A549 (cell line): Measurements from ENCODE around the gene LRGUK.

Experiments
- CHD2 ChIP-seq: fragments of 150-350 bp; IDR thresholded peaks from 2 replicates; pipeline ENCODE4 v1.6.1; 2014; ENCODE audit warnings: low read length; ENCODE audit not compliant: partially characterized antibody
- EHMT2 ChIP-seq: fragments of 200-600 bp; sonication (generic); IDR thresholded peaks from 2 replicates; pipeline ENCODE4 v1.6.1; 2016; ENCODE audit warnings: antibody characterized with exemption, low read depth, mild to moderate bottlenecking, moderate library complexity
- EP300 ChIP-seq, 2 experiments: fragments of >200 bp; sonication (Bioruptor Twin); formaldehyde crosslinking; IDR thresholded peaks; 2 replicates in 1 of 2; 3 replicates in 1 of 2; pipeline ENCODE4 v1.6.1; 2016 to 2017
- GATA3 ChIP-seq: IDR thresholded peaks from 2 replicates; pipeline ENCODE4 v1.6.1; 2012; ENCODE audit warnings: borderline replicate concordance
- HDAC2 ChIP-seq: fragments of 200-600 bp; sonication (generic); IDR thresholded peaks from 2 replicates; pipeline ENCODE4 v1.6.1; 2016
- KDM1A ChIP-seq: fragments of 200-600 bp; sonication (generic); IDR thresholded peaks from 2 replicates; pipeline ENCODE4 v1.6.1; 2016; ENCODE audit warnings: low read depth, mild to moderate bottlenecking
- PBX3 ChIP-seq: IDR thresholded peaks from 2 replicates; pipeline ENCODE4 v1.6.1; 2012
- RAD21 ChIP-seq, 2 experiments: fragments of >200 bp in 1 of 2; sonication (Bioruptor Twin) in 1 of 2; formaldehyde crosslinking in 1 of 2; IDR thresholded peaks in 1 of 2; conservative IDR thresholded peaks in 1 of 2; 2 replicates in 1 of 2; 3 replicates in 1 of 2; pipeline ENCODE4 v1.6.1; 2012 to 2018; ENCODE audit warnings: inconsistent platforms in 1 of 2
- RCOR1 ChIP-seq: fragments of 150-350 bp; IDR thresholded peaks from 2 replicates; pipeline ENCODE4 v1.6.1; 2014; ENCODE audit warnings: antibody characterized with exemption, low read length, low read depth
- ZFP36 ChIP-seq: fragments of 450-650 bp; IDR thresholded peaks from 2 replicates; pipeline ENCODE4 v1.6.1; 2014; ENCODE audit warnings: borderline replicate concordance; ENCODE audit not compliant: partially characterized antibody
- TF ChIP-seq, protein P1 (sequence below): IDR thresholded peaks from 2 replicates; pipeline ENCODE4 v1.6.1; 2012
- TF ChIP-seq, protein P2 (sequence below): fragments of >200 bp; sonication (Bioruptor Twin); formaldehyde crosslinking; IDR thresholded peaks from 3 replicates; pipeline ENCODE4 v1.5.1; 2016

DNA sequence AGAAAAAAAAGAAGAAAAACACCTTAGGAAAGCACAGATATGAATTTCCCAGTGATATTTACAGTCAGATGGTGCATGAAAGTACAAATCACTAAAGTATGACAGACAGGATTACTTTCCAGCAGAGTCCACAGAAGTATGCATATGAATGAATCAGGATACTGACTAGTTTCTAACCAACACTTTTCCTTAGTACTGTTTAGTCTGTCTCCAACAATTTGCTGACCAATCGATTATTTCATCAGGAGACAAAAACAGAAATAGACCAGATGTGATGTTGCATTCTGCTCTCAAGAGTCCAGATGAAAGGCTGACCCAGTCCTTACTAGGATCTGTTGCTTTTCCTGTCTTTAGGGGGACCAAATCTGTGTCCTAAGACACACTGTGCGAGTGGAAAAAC, 175.0 kb downstream of the LRGUK start:
- TF ChIP-seq EHMT2 (no peak), PBX3 (no peak), RAD21 (conservative IDR thresholded peaks at IDR 0.05 in 1 of 2, IDR thresholded peaks at IDR 0.05 in 1 of 2) (no peak), HDAC2 (no peak), RCOR1 (no peak), GATA3 (no peak), ZFP36 (no peak), EP300 (IDR thresholded peaks at IDR 0.05) (no peak), CHD2 (no peak), KDM1A (no peak)
- TF ChIP-seq, protein P1, sequence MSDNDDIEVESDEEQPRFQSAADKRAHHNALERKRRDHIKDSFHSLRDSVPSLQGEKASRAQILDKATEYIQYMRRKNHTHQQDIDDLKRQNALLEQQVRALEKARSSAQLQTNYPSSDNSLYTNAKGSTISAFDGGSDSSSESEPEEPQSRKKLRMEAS: no peak
- TF ChIP-seq, protein P2, sequence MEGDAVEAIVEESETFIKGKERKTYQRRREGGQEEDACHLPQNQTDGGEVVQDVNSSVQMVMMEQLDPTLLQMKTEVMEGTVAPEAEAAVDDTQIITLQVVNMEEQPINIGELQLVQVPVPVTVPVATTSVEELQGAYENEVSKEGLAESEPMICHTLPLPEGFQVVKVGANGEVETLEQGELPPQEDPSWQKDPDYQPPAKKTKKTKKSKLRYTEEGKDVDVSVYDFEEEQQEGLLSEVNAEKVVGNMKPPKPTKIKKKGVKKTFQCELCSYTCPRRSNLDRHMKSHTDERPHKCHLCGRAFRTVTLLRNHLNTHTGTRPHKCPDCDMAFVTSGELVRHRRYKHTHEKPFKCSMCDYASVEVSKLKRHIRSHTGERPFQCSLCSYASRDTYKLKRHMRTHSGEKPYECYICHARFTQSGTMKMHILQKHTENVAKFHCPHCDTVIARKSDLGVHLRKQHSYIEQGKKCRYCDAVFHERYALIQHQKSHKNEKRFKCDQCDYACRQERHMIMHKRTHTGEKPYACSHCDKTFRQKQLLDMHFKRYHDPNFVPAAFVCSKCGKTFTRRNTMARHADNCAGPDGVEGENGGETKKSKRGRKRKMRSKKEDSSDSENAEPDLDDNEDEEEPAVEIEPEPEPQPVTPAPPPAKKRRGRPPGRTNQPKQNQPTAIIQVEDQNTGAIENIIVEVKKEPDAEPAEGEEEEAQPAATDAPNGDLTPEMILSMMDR: no peak
